Measurements from ENCODE around the gene ADGRG7. TPM values are rescaled to one million over a fixed set of nuclear protein-coding genes. Genes with fewer than 3 reads are reported as not detected.

Gene ADGRG7
- total and polyA plus RNA-seq, 2 of the 13 experiments (the other 11 are each of a cell fraction or from before 2014, with no cell fraction given) = not detected

DNA sequence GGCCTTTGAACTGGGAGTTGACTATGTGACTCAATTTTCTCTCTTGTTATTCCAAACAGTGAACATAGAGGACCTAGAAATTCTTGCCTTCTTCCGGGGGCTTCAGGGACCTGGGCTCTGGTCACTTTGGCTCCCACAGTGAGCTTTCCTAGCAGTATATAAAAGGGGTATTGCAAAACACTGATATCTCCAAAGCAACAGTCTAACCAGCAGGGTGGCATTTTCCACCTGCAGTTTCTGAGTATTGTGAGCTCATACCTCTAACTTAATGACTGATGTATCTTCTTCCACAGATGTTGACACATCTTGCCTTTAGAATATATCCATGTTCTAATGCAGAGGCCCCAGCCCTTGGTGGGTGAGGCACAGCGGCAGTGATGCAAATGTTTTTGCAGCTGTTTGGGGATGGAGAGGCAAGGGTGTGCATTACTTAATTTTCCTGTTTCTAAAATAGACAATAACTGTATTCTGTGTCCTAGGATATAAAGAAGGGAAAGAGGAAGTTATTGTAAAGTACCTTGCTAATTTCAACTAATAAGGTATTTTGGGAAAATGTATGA, 45.7 kb upstream of the ADGRG7 start (continued):
- TF ChIP-seq, protein P1, sequence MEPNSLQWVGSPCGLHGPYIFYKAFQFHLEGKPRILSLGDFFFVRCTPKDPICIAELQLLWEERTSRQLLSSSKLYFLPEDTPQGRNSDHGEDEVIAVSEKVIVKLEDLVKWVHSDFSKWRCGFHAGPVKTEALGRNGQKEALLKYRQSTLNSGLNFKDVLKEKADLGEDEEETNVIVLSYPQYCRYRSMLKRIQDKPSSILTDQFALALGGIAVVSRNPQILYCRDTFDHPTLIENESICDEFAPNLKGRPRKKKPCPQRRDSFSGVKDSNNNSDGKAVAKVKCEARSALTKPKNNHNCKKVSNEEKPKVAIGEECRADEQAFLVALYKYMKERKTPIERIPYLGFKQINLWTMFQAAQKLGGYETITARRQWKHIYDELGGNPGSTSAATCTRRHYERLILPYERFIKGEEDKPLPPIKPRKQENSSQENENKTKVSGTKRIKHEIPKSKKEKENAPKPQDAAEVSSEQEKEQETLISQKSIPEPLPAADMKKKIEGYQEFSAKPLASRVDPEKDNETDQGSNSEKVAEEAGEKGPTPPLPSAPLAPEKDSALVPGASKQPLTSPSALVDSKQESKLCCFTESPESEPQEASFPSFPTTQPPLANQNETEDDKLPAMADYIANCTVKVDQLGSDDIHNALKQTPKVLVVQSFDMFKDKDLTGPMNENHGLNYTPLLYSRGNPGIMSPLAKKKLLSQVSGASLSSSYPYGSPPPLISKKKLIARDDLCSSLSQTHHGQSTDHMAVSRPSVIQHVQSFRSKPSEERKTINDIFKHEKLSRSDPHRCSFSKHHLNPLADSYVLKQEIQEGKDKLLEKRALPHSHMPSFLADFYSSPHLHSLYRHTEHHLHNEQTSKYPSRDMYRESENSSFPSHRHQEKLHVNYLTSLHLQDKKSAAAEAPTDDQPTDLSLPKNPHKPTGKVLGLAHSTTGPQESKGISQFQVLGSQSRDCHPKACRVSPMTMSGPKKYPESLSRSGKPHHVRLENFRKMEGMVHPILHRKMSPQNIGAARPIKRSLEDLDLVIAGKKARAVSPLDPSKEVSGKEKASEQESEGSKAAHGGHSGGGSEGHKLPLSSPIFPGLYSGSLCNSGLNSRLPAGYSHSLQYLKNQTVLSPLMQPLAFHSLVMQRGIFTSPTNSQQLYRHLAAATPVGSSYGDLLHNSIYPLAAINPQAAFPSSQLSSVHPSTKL (CRISPR knock-in tag; IDR thresholded peaks at IDR 0.05) = no peak
- TF ChIP-seq ZNF451 (CRISPR knock-in tag; IDR thresholded peaks at IDR 0.05) = no peak
- no peak for TF ChIP-seq HNRNPL (IDR thresholded peaks at IDR 0.05; ENCODE audit: low read depth, low read length)
- no peak for TF ChIP-seq JUN (CRISPR knock-in tag; IDR thresholded peaks at IDR 0.05)
- TF ChIP-seq, protein P2, sequence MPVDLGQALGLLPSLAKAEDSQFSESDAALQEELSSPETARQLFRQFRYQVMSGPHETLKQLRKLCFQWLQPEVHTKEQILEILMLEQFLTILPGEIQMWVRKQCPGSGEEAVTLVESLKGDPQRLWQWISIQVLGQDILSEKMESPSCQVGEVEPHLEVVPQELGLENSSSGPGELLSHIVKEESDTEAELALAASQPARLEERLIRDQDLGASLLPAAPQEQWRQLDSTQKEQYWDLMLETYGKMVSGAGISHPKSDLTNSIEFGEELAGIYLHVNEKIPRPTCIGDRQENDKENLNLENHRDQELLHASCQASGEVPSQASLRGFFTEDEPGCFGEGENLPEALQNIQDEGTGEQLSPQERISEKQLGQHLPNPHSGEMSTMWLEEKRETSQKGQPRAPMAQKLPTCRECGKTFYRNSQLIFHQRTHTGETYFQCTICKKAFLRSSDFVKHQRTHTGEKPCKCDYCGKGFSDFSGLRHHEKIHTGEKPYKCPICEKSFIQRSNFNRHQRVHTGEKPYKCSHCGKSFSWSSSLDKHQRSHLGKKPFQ (CRISPR knock-in tag; IDR thresholded peaks at IDR 0.05; ENCODE audit: insufficient replicate concordance) = no peak
- TF ChIP-seq ELF3 (CRISPR knock-in tag; IDR thresholded peaks at IDR 0.05) = no peak

DNA sequence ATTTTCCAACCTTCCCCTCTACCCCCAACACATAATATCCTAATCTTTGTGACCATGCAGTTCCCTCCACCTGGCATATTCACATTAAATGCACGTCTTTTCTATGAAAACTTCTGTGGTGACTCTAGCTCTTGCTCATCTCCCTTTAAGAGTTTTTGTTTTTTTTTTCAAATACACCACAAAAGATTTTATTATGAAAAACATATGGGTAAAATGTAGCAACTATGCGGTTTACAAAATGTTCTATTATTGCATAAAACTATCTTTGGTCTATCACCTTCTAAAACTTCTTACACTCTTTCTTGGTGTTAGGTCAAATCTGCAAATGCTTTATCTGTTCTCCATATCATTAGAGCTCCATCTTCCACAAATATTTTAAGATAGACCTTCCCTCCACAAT, 38.6 kb upstream of the ADGRG7 start:
- no peak for DNase-seq (ENCODE audit: low spot score)
- no peak for ATAC-seq
- no peak overlapping the region for H3K4me2 ChIP-seq (ENCODE audit: low read depth, low read length)
- no peak overlapping the region for H3K4me3 ChIP-seq (replicated peaks in 1 of 3; ENCODE audit: insufficient read depth in 1 of 3, low read depth in 2 of 3, low read length in 3 of 3)
- H4K20me1 ChIP-seq (ENCODE audit: insufficient read depth, low read length) = no peaks in the 10 kb centered on the region
- H2AFZ ChIP-seq (ENCODE audit: low read length) = no peak overlapping the region
- H3K27ac ChIP-seq (ENCODE audit: extremely low read length, insufficient read depth, low read length) = no peak overlapping the region
- no TSS peak for BruUV-seq (replicated peaks)
- intact Hi-C loops (cut with micrococcal nuclease; ENCODE audit: unreplicated experiment) (no loop called here), in situ Hi-C loops (cut with HindIII; ENCODE audit: extremely low pct_ligation_motif_present, low pct_unique_long_range_greater_than_20kb) (no loop called here)
- no peak overlapping the region for H3K9ac ChIP-seq (ENCODE audit: insufficient read depth, low read depth, low read length)
- CTCF ChIA-PET (ENCODE audit: low intra/inter-chr PET ratio, low total read pairs) = no interaction called here
- 88% methylated on average over 2 of the region's 2 CpGs for WGBS (ENCODE audit: low lambda C conversion rate)
- no peak for FAIRE-seq
- no peaks in the 10 kb centered on the region for H3K9me3 ChIP-seq (ENCODE audit: low read length)
- no peaks in the 10 kb centered on the region for H3K79me2 ChIP-seq (ENCODE audit: insufficient read depth, low read length)
- H3K27me3 ChIP-seq (ENCODE audit: control insufficient read depth in 1 of 2, insufficient read depth in 2 of 2, low read length in 2 of 2) = no peaks in the 10 kb centered on the region
- H3K36me3 ChIP-seq (replicated peaks in 1 of 2; ENCODE audit: control insufficient read depth in 1 of 2, insufficient read depth in 2 of 2, low read length in 2 of 2) = peaks cover 2 to 10% of the 10 kb centered on the region in 2 experiments; a peak in 1 of 5 replicates
- POLR2A ChIA-PET = no interaction called here
- H3K4me1 ChIP-seq (ENCODE audit: insufficient read depth, low read length) = no peaks in the 10 kb centered on the region
- TF ChIP-seq ZMYM2 (CRISPR knock-in tag; IDR thresholded peaks at IDR 0.05) (no peak), ELF3 (CRISPR knock-in tag; IDR thresholded peaks at IDR 0.05) (no peak), TOPORS (CRISPR knock-in tag; IDR thresholded peaks at IDR 0.05) (no peak)
- TF ChIP-seq, protein P3, sequence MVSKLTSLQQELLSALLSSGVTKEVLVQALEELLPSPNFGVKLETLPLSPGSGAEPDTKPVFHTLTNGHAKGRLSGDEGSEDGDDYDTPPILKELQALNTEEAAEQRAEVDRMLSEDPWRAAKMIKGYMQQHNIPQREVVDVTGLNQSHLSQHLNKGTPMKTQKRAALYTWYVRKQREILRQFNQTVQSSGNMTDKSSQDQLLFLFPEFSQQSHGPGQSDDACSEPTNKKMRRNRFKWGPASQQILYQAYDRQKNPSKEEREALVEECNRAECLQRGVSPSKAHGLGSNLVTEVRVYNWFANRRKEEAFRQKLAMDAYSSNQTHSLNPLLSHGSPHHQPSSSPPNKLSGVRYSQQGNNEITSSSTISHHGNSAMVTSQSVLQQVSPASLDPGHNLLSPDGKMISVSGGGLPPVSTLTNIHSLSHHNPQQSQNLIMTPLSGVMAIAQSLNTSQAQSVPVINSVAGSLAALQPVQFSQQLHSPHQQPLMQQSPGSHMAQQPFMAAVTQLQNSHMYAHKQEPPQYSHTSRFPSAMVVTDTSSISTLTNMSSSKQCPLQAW (CRISPR knock-in tag; IDR thresholded peaks at IDR 0.05) = no peak
- TF ChIP-seq, protein P4, sequence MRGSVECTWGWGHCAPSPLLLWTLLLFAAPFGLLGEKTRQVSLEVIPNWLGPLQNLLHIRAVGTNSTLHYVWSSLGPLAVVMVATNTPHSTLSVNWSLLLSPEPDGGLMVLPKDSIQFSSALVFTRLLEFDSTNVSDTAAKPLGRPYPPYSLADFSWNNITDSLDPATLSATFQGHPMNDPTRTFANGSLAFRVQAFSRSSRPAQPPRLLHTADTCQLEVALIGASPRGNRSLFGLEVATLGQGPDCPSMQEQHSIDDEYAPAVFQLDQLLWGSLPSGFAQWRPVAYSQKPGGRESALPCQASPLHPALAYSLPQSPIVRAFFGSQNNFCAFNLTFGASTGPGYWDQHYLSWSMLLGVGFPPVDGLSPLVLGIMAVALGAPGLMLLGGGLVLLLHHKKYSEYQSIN (CRISPR knock-in tag; IDR thresholded peaks at IDR 0.05; ENCODE audit: borderline replicate concordance) = no peak
- TF ChIP-seq, protein P5, sequence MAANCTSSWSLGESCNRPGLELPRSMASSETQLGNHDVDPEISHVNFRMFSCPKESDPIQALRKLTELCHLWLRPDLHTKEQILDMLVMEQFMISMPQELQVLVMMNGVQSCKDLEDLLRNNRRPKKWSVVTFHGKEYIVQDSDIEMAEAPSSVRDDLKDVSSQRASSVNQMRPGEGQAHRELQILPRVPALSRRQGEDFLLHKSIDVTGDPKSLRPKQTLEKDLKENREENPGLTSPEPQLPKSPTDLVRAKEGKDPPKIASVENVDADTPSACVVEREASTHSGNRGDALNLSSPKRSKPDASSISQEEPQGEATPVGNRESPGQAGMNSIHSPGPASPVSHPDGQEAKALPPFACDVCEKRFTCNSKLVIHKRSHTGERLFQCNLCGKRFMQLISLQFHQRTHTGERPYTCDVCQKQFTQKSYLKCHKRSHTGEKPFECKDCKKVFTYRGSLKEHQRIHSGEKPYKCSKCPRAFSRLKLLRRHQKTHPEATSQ (CRISPR knock-in tag; IDR thresholded peaks at IDR 0.05; ENCODE audit: borderline replicate concordance) = no peak
